ENCODE results near the gene CHD3.

DNA sequence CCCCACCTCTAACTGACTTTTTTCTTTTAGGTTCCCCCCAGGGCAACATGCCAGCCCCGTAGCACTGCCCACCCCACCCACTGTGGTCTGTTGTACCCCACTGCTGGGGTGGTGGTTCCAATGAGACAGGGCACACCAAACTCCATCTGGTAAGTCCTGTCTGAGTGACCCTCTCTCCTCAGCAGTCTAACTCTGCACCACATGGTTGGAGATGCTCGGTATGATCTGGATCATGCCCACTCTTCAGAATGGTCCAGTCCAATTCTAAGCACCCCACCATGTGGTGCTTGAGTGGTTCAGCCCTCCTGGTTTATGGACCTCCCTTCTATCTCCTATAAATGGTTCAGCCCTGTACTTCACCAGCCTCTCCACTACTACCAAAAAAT is 48.7 kb upstream of the CHD3 start:
- TF ChIP-seq, protein P1, sequence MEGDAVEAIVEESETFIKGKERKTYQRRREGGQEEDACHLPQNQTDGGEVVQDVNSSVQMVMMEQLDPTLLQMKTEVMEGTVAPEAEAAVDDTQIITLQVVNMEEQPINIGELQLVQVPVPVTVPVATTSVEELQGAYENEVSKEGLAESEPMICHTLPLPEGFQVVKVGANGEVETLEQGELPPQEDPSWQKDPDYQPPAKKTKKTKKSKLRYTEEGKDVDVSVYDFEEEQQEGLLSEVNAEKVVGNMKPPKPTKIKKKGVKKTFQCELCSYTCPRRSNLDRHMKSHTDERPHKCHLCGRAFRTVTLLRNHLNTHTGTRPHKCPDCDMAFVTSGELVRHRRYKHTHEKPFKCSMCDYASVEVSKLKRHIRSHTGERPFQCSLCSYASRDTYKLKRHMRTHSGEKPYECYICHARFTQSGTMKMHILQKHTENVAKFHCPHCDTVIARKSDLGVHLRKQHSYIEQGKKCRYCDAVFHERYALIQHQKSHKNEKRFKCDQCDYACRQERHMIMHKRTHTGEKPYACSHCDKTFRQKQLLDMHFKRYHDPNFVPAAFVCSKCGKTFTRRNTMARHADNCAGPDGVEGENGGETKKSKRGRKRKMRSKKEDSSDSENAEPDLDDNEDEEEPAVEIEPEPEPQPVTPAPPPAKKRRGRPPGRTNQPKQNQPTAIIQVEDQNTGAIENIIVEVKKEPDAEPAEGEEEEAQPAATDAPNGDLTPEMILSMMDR (IDR thresholded peaks at IDR 0.05; ENCODE audit: low read length), result no peak
- no peak for TF ChIP-seq EZH2 (IDR thresholded peaks at IDR 0.05; ENCODE audit: borderline replicate concordance, low read length)

All from OCI-LY1 (cell line).